ENCODE results near the gene HYDIN.
"Not testable (repeated sequence)": the region's sequence is repeated elsewhere in the genome, so short reads cannot be mapped to it uniquely, and the experiment has no call there.

The HYDIN gene

GRCh38 chr16:70882311-70882710 lies 348.2 kb downstream of the HYDIN start:
- in situ Hi-C loops (cut with HindIII; ENCODE audit: low sequenced_read_pairs): not testable (repeated sequence)

DNA sequence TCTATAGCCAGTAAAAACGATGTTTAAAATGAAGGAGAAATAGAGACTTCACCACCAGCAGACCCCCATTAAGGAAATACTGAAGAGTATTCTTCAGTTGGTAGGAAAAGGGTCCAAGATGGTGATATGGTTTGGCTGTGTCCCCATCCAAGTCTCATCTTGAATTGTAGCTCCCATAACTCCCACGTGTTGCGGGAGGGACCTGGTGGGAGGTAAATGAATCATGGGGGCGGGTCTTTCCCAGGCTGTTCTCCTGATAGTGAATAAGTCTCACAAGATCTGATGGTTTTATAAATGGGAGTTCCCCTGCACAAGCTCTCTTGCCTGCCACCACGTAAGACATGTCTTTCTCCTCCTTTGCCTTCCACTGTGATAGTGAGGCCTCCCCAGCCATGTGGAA lies 352.6 kb downstream of the HYDIN start:
- in situ Hi-C loops (cut with HindIII; ENCODE audit: low sequenced_read_pairs): not testable (repeated sequence)

- in situ Hi-C loops (cut with HindIII; ENCODE audit: low sequenced_read_pairs): not testable (repeated sequence)
Observed at GRCh38 chr16:70876442-70876841, 354.1 kb downstream of the HYDIN start.

GRCh38 chr16:70864698-70865097 lies 365.8 kb downstream of the HYDIN start:
- in situ Hi-C loops (cut with HindIII; ENCODE audit: low sequenced_read_pairs): not testable (repeated sequence)

DNA sequence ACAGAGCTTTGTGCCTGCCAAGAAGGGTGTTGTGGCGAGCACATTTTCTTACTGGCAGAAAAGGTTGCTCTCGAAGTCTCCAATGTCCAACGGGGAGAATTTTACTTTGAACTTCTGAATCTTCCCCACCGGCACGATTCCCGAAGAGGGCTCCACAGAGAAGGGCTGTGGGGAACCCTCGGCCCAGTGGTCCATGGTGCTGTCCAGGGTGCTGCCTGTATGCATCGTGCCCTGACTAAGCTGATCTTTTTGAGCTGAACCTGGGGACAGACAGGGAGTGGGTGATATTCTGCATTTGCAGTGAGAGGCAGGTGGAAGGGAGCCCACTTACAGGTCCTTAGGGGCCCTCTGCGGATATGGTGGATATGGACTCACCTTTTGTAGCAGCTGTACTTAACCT lies 368.5 kb downstream of the HYDIN start:
- in situ Hi-C loops (cut with HindIII; ENCODE audit: low sequenced_read_pairs): not testable (repeated sequence)

DNA sequence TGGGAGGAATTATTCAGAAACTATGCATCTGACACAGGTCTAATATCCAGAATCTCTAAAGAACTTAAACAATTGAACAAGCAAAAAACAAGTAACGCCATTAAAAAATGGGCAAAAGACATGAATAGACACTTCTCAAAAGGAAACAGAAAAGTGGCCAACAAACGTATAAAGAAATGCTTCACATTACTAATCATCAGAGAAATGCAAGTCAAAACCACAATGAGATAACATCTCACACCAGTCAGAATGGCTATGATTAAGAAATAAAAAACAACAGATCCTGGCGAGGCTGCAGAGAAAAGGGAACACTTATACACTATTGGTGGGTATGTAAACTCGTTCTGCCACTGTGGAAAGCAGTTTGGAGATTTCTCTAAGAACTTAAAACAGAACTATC lies 379.2 kb downstream of the HYDIN start:
- in situ Hi-C loops (cut with HindIII; ENCODE audit: low sequenced_read_pairs): not testable (repeated sequence)

DNA sequence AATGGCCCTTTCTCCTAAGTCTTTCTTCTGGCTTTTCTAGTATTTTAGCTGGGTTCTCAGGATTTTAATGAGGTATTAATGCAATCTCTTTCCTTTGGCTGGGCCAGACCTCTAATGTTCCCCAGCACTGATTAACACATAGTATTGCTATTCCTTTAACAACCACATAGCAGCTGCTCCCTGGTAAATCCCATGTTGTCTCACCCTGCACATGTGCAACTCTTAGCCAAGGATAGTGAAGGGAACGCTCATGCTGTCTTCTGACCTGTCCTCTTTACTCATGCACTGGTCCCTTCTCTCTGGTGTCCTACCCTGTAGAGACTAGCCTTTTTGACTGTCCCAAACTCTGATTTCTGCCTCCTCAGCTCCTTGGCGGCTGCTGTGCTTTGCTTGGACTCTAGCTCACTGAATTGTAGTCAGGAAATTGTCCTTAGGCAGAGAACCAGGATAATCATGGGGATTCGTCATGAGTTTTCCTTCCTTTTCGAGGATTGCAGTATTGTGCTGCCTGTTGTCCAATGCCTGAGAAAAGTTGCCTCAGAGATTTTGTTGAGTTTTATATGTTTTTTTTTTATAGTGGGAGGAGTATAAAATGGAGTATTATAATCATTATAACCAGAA lies 406.9 kb downstream of the HYDIN start:
- in situ Hi-C loops (cut with HindIII; ENCODE audit: low sequenced_read_pairs): not testable (repeated sequence)

- in situ Hi-C loops (cut with HindIII; ENCODE audit: low sequenced_read_pairs): not testable (repeated sequence)
Observed at GRCh38 chr16:70822734-70823133, 407.8 kb downstream of the HYDIN start.

GRCh38 chr16:70818088-70818487 lies 412.4 kb downstream of the HYDIN start:
- in situ Hi-C loops (cut with HindIII; ENCODE audit: low sequenced_read_pairs): not testable (repeated sequence)

DNA sequence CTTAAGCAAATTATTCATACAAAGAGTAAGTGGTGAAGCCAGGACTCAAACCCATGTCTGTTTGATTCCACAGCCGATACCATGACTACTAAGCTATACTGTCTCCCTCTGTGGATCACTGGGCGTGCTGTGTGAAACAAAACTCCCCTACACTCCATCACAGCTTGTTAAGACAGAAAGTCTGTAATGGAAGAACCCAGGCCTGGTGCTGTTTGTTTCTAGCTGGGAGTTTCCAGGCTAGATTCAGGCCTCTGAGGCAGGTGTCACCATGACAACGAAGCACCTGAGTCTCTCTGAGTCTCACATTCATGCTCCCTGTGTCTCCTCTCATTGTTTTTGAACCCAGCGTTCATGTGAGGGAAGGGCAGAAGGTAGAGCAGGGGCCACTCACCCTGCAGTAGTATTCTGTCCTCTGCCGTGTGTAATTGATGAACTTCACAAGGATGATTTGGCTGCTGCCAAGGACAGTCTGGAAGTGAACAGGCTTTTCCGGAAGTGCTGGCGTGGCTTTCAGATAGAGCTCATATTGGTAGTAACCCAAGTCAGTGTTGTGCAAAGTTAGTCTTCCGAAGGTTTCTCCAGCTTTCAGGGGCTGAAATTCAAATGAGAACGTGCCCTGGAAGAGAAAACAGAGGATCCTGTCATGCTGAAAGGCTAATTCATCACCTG lies 421.0 kb downstream of the HYDIN start:
- in situ Hi-C loops (cut with HindIII; ENCODE audit: low sequenced_read_pairs): no loop called here

GRCh38 chr16:70808371-70808770 lies 422.2 kb downstream of the HYDIN start:
- in situ Hi-C loops (cut with HindIII; ENCODE audit: low sequenced_read_pairs): no loop called here

DNA sequence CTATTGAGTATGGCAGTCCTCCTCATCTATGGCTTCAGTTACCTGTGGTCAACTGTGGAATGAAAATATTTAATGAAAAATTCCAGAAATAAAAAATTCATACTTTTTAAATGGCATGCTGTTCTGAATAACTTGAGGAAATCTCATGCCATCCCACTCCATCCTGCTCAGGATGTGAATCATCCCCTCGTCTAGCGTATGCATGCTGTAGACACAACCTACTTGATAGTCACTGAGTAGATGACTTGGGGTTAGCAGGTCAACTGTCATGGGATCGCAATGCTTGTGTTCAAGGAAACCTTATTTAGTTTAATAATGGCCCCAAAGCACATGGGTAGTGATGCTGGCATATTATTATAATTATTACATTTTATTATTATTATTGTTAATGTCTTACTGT lies 424.7 kb downstream of the HYDIN start:
- in situ Hi-C loops (cut with HindIII; ENCODE audit: low sequenced_read_pairs): no loop called here

DNA sequence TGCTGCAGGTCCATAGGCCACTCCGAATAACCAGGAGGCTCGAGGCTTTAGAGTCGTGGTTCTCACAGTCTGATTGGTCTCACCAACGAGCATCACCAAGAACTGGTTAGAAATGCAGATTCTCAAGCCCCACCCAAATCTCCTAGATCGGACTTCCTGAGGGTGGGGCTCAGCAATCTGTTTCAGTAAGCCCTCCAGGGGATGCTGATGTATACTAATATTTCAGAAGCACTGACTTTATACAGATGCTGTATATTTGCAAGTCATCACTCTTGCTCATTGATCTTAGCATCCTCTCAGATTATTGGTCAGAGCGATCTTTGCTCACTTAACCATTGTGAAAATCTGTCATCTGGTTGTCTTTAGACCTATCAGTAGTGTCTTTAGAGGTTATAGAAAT lies 425.1 kb downstream of the HYDIN start:
- in situ Hi-C loops (cut with HindIII; ENCODE audit: low sequenced_read_pairs): no loop called here

DNA sequence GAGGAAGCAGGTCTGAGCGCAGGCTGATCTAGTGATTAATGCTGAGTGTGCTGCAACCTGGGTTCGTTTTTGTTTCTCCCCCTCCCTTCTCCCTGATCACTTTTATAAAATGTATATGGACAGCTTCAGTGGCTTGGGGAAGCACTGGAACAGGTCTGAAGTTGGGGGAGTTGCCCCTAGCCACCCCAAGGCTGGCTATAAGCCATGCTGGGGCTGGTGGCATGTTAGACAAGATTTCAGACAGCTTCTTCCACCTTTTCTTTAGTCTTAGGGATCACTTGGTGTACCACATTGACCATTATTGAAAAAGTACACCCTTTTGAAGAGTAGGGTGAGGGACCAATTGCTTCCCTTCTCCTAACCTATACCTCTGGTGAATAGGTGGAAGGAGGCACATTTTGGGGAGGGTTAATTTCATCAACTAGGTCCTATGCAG lies 425.8 kb downstream of the HYDIN start:
- in situ Hi-C loops (cut with HindIII; ENCODE audit: low sequenced_read_pairs): no loop called here

- in situ Hi-C loops (cut with HindIII; ENCODE audit: low sequenced_read_pairs): no loop called here
Observed at GRCh38 chr16:70804153-70804733, 426.3 kb downstream of the HYDIN start.

GRCh38 chr16:70803319-70803718 lies 427.2 kb downstream of the HYDIN start:
- in situ Hi-C loops (cut with HindIII; ENCODE audit: low sequenced_read_pairs): no loop called here

- in situ Hi-C loops (cut with HindIII; ENCODE audit: low sequenced_read_pairs): no loop called here
Observed at GRCh38 chr16:70801611-70802010, 428.9 kb downstream of the HYDIN start.

DNA sequence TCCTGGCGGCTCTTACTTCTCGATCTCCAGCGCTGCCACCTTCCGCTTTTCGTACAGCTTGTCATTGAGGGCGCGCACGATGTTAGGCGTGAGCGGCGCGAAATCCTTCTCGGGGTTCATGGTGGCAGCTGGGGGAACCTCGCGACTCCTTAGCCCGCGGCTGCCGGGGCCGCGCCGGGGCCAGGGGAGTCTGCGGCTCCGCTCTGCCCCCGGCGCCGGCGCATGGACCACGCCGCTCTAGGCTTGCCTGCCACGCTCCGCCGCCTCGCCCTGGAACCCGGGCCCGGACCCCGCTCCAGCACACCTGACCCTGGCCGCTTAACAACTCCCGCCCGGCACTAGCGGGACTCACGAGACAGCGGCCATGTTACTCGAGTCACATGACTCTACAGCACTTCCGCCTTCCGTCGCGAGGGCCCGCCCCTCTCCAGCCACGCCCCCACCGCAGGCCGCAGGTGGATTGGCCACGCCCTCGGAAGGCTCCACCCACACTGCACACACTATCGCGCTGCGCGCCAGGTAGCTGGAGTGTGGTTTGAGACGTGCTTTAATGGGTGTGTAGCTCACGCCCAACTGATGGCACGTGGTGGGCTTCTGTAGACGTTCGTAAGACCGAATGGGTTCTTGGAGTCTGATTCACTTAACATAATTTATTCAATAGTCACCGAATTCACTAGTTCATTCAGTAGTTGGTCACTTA lies 429.6 kb downstream of the HYDIN start, which contains the start of gene VAC14:
Gene VAC14 (minus strand): TSS at position 378 of the 700 bp plus-strand sequence. CDS start 258 bp downstream, at position 120.
- in situ Hi-C loops (cut with HindIII; ENCODE audit: low sequenced_read_pairs): no loop called here

GRCh38 chr16:70800311-70800710 lies 430.2 kb downstream of the HYDIN start:
- in situ Hi-C loops (cut with HindIII; ENCODE audit: low sequenced_read_pairs): no loop called here

- in situ Hi-C loops (cut with HindIII; ENCODE audit: low sequenced_read_pairs): no loop called here
Observed at GRCh38 chr16:70796301-70796700, 434.2 kb downstream of the HYDIN start.

GRCh38 chr16:70795296-70795912 lies 435.1 kb downstream of the HYDIN start:
- in situ Hi-C loops (cut with HindIII; ENCODE audit: low sequenced_read_pairs): no loop called here

All from DLD1 (cell line).